SU-DHL-6 (cell line): ENCODE measurements around the gene SCLY.
"Not testable (repeated sequence)": the region's sequence is repeated elsewhere in the genome, so short reads cannot be mapped to it uniquely, and the experiment has no call there.

ENCODE experiments used
- H2AFZ ChIP-seq: fragments of 200-600 bp; sonication (generic); 2 replicates; pipeline ENCODE4 v1.6.1; 2014; ENCODE audit warnings: low read depth, mild to moderate bottlenecking, moderate library complexity, mixed read lengths, antibody characterized with exemption, low read length; ENCODE audit not compliant: severe bottlenecking
- H3F3A ChIP-seq: fragments of 200-600 bp; shearing (Covaris generic); 2 replicates; pipeline ENCODE4 v1.6.0; 2016; ENCODE audit warnings: antibody characterized with exemption, mild to moderate bottlenecking; ENCODE audit not compliant: insufficient read depth
- H3K27ac ChIP-seq: fragments of 200-600 bp; sonication (generic); 2 replicates; pipeline ENCODE4 v1.5.1; 2016; ENCODE audit warnings: low read depth, mild to moderate bottlenecking, low read length, moderate library complexity, mixed read lengths
- H3K27me3 ChIP-seq: fragments of 200-600 bp; sonication (generic), shearing (Covaris generic); 2 replicates; pipeline ENCODE4 v1.6.0; 2014; ENCODE audit warnings: mild to moderate bottlenecking, low read length
- H3K36me3 ChIP-seq: fragments of 200-600 bp; sonication (generic); 2 replicates; pipeline ENCODE4 v1.6.1; 2014; ENCODE audit warnings: mild to moderate bottlenecking, low read length, mixed read lengths
- H3K4me2 ChIP-seq: fragments of 300-600, 200-600 bp; shearing (Covaris generic), sonication (generic); 2 replicates; pipeline ENCODE4 v1.6.0; 2014; ENCODE audit warnings: low read length, low read depth, mild to moderate bottlenecking; ENCODE audit not compliant: poor library complexity, severe bottlenecking
- H3K4me3 ChIP-seq: fragments of 200-600 bp; sonication (generic); 2 replicates; pipeline ENCODE4 v1.5.1; 2014; ENCODE audit warnings: antibody characterized with exemption, low read length, mild to moderate bottlenecking, mixed read lengths; ENCODE audit not compliant: insufficient read depth, poor library complexity, severe bottlenecking
- H3K79me2 ChIP-seq: fragments of 200-600 bp; sonication (generic); 2 replicates; pipeline ENCODE4 v1.6.1; 2014; ENCODE audit warnings: mild to moderate bottlenecking, low read length, moderate library complexity; ENCODE audit not compliant: insufficient read depth
- H3K9ac ChIP-seq: fragments of 200-600 bp; sonication (generic); 2 replicates; pipeline ENCODE4 v1.7.0; 2014; ENCODE audit warnings: mild to moderate bottlenecking, low read length
- H3K9me2 ChIP-seq: fragments of 200-600 bp; sonication (generic); replicated peaks from 2 replicates; pipeline ENCODE4 v1.6.1; 2014; ENCODE audit warnings: low read length; ENCODE audit not compliant: insufficient read depth
- H3K9me3 ChIP-seq: fragments of 200-600 bp; sonication (generic); 2 replicates; pipeline ENCODE4 v1.6.1; 2014; ENCODE audit warnings: low read length, mixed read lengths; ENCODE audit not compliant: insufficient read depth
- H4K20me1 ChIP-seq: fragments of 200-600 bp; sonication (generic); 2 replicates; pipeline ENCODE4 v1.6.1; 2014; ENCODE audit warnings: low read depth, mild to moderate bottlenecking, antibody characterized with exemption, low read length, moderate library complexity, mixed read lengths
- EZH2phosphoT487 ChIP-seq: fragments of 200-600 bp; sonication (generic), shearing (Covaris generic); conservative IDR thresholded peaks from 2 replicates; pipeline ENCODE4 v1.6.1; 2018; ENCODE audit warnings: mild to moderate bottlenecking, antibody characterized with exemption, low read length, moderate library complexity, mixed read lengths
- TF ChIP-seq, protein P1 (sequence below): fragments of 200-600 bp; sonication (generic); IDR thresholded peaks from one replicate; pipeline ENCODE4 v1.5.1; 2017; ENCODE audit warnings: antibody characterized with exemption, mild to moderate bottlenecking, low read length, moderate library complexity; ENCODE audit not compliant: insufficient read depth, poor library complexity, severe bottlenecking

SCLY gene

DNA sequence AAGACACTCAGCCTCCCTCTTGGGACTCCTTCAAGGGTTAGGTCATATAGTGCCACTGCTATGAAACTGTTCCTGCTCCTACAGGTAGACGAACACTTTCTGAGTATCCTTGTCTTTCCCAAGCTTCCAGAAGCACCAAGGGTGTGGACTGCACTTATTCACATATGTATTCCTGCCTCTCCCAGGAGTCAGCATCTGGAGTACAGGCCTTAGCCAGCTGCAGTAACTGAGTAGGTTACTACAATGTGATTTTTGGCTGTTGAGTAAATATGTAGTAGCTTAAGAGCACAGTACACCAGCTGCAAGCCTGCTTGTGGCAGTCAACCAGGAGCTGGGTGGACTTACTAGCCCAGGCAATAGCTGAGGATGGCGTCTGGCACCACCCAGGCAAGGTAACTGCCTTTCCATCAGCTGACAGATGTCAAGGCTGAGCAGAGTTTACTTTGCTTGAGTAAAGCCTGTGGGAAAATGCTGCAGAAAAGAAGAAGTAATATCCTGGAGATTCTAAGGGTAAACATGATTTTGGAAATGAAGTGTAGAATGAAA lies 14.0 kb upstream of the SCLY start:
- no peaks in the 10 kb centered on the region for H4K20me1 ChIP-seq
- no peaks in the 10 kb centered on the region for H3F3A ChIP-seq
- no peak overlapping the region for H2AFZ ChIP-seq
- H3K9me3 ChIP-seq = no peaks in the 10 kb centered on the region
- H3K27ac ChIP-seq = no peak overlapping the region
- no peak for TF ChIP-seq EZH2phosphoT487
- TF ChIP-seq, protein P1, sequence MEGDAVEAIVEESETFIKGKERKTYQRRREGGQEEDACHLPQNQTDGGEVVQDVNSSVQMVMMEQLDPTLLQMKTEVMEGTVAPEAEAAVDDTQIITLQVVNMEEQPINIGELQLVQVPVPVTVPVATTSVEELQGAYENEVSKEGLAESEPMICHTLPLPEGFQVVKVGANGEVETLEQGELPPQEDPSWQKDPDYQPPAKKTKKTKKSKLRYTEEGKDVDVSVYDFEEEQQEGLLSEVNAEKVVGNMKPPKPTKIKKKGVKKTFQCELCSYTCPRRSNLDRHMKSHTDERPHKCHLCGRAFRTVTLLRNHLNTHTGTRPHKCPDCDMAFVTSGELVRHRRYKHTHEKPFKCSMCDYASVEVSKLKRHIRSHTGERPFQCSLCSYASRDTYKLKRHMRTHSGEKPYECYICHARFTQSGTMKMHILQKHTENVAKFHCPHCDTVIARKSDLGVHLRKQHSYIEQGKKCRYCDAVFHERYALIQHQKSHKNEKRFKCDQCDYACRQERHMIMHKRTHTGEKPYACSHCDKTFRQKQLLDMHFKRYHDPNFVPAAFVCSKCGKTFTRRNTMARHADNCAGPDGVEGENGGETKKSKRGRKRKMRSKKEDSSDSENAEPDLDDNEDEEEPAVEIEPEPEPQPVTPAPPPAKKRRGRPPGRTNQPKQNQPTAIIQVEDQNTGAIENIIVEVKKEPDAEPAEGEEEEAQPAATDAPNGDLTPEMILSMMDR = no peak
- H3K9ac ChIP-seq = no peak overlapping the region
- H3K27me3 ChIP-seq = no peaks in the 10 kb centered on the region
- no peaks in the 10 kb centered on the region for H3K36me3 ChIP-seq
- H3K79me2 ChIP-seq = no peaks in the 10 kb centered on the region
- no peak overlapping the region for H3K4me3 ChIP-seq
- no peaks in the 10 kb centered on the region for H3K9me2 ChIP-seq
- no peak overlapping the region for H3K4me2 ChIP-seq

DNA sequence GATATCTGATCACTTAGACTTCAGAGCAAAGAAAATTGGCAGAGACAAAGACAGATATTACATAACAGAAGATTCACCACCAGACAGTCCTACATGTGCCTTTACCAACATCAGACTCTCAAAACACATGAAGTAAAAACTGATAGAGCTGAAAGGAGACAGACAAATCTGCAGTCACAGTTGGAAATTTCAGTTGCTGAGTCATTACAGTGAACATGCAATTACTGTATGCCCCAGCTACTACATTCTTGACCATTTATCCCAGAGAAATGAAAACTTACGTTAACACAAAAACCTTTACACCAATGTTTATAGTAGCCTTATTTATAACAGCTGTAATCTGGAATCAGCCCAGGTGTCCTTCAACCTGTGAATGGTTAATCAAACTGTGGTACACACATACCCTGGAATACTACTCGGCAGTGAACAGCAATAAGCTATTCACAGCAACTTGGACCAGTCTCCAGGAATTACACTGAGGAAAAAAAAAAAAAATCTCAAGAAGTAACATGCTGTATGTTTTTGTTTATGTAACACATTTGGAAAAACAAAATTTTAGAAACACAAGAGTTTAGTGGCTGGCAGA lies 7.5 kb upstream of the SCLY start:
- Histone ChIP-seq H3K79me2 (no peaks in the 10 kb centered on the region), H3K9ac (no peak overlapping the region), H2AFZ (no peak overlapping the region), H3F3A (no peaks in the 10 kb centered on the region), H3K27ac (no peak overlapping the region), H3K36me3 (no peaks in the 10 kb centered on the region), H3K4me2 (no peak overlapping the region), H3K9me2 (no peaks in the 10 kb centered on the region), H4K20me1 (no peaks in the 10 kb centered on the region), H3K27me3 (no peaks in the 10 kb centered on the region), H3K9me3 (no peaks in the 10 kb centered on the region), H3K4me3 (no peak overlapping the region)
- no peak for TF ChIP-seq EZH2phosphoT487
- TF ChIP-seq, protein P1 = no peak

DNA sequence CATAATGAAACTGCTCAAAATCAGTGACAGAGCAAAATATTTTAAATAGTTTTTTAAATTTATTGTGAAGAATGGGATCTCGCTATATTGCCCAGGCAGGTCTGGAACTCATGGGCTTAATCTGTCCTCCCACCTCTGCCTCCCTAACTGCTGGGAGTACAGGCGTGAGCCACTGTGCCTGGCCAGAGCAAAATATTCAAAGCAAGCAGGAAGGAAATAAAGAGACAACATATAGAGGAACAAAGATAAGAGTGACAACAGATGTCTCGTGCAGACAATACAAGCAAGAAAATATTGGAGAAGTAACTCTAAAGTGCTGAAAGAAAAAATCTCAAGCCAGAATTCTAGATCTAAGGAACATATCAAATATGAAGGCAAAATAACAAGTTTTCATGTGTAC lies 5.0 kb upstream of the SCLY start:
- H3K4me3 ChIP-seq = no peak overlapping the region
- no peaks in the 10 kb centered on the region for H3K27me3 ChIP-seq
- TF ChIP-seq, protein P1 = no peak
- TF ChIP-seq EZH2phosphoT487 = no peak
- H3K79me2 ChIP-seq = no peaks in the 10 kb centered on the region
- no peaks in the 10 kb centered on the region for H3F3A ChIP-seq
- H3K9ac ChIP-seq = no peak overlapping the region
- no peak overlapping the region for H3K4me2 ChIP-seq
- no peaks in the 10 kb centered on the region for H3K36me3 ChIP-seq
- H3K9me3 ChIP-seq = no peaks in the 10 kb centered on the region
- H2AFZ ChIP-seq = no peak overlapping the region
- H3K9me2 ChIP-seq = no peaks in the 10 kb centered on the region
- no peaks in the 10 kb centered on the region for H4K20me1 ChIP-seq
- H3K27ac ChIP-seq = no peak overlapping the region

DNA sequence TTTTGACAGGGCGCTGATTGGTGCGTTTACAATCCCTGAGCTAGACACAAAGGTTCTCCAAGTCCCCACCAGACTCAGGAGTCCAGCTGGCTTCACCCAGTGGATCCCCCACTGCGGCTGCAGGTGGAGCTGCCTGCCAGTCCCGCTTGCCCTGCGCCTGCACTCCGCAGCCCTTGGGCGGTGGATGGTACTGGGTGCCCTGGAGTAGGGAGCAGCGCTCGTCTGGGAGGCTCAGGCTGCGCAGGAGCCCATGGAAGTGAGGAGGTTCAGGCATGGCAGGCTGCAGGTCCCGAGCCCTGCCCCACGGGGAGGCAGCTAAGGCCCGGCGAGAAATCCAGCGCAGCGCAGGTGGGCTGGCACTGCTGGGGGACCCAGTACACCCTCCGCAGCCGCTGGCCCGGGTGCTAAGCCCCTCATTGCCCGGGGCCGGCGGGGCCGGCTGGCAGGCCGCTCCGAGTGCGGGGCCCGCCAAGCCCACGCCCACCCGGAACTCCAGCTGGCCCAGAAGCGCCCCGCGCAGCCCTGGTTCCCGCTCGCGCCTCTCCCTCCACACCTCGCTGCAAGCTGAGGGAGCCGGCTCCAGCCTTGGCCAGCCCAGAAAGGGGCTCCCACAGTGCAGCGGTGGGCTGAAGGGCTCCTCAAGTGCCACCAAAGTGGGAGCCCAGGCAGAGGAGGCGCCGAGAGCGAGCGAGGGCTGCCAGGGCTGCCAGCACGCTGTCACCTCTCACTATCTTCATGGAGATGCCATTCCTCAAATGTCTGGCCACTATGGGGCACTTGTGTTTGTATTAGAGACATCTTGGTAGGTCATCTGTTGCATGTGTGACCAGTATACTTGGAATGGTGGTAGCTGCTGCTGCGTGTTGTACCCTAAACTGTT lies 2.9 kb upstream of the SCLY start:
- not testable (repeated sequence) for H3K36me3 ChIP-seq, H3K9ac ChIP-seq, H3K9me3 ChIP-seq, H4K20me1 ChIP-seq, H3K27ac ChIP-seq, H3K4me3 ChIP-seq, H3K4me2 ChIP-seq, H3K79me2 ChIP-seq, H3K9me2 ChIP-seq, H3K27me3 ChIP-seq, H3F3A ChIP-seq, H2AFZ ChIP-seq
